GM21576 (cell line): Measurements from ENCODE around the gene SCYGR6.

Source experiments
- ATAC-seq: cut with Tn5 transposase; IDR thresholded peaks from one replicate; pipeline ENCODE4 v1.9.1; 2021; ENCODE audit warnings: mild to moderate bottlenecking, moderate library complexity; ENCODE audit not compliant: unreplicated experiment

Gene SCYGR6

DNA sequence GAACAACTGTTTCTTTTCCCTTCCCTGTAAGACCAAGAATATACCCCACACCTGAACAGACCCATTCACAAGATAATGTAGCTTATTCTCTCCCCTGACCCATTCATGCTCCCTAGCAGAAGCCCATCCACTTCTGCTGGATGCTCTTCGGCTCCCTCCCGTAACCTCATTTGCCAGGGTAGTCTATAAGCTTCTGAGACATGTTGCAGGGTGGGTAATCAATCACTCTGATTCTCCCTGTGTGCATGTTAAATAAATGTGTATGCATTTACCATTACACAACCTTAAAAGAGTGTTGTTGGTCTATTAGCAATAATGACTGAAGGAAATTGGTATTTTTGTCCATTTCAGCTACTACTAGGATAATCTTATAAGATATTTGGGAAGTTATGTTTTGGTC, 8.1 kb downstream of the SCYGR6 start:
- no peak for ATAC-seq

GRCh38 chr2:227713291-227713690, 11.3 kb downstream of the SCYGR6 start:
- no peak for ATAC-seq

DNA sequence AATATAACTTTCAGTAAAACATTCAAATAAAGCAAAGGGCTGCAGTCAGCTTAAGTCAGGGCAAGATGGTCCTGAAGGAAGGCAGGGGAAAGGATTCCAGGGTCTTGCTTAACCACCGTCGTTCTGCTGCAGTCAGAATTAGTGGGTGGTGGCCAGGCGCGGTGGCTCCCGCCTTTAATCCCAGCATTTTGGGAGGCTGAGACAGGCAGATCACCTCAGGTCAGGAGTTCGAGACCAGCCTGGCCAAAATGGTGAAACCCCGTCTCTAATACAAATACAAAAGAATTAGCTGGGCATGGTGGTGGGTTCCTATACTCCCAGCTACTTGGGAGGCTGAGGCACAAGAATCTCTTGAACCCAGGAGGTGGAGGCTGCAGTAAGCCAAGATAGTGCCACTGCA, 13.6 kb downstream of the SCYGR6 start:
- ATAC-seq, result no peak

DNA sequence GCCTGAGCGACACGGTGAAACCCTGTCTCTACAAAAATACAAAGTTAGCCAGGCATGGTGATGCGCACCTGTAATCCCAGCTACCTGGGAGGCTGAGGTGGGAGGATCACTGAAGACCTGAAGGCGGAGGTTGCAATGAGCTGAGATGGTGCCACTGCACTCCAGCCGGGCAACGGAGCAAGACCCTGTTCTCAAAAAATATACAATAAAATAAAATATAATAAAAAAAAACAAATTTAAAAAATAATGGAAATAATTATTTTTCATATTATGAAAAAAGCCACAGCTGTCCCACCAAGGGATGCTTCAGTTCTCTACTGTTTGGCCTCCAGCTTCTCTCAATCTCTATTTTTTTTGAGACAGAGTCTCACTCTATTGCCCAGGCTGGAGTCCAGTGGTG, 17.2 kb downstream of the SCYGR6 start:
- no peak for ATAC-seq

DNA sequence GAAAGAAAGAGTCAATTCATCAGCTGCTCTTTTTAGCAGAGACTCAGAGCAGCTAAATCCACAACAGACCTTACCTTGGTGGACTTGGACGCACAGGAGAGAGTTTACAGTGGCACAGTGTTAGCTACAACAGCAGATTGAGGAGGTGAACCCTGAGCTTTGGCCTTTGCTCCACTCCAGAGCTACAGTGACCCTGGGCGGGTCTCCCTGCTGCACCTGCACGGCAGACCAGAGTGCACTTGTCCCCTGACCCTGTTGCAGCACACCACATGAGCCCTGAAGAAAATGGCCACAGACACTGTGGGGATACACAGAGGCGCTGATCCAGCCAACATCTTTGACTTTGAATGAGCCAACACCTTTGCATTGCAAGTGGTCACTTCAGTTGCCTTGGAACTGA, 17.7 kb downstream of the SCYGR6 start:
- ATAC-seq, result no peak

- ATAC-seq, result no peak
These were observed 20.6 kb downstream of the SCYGR6 start for GRCh38 chr2:227703961-227704360.

DNA sequence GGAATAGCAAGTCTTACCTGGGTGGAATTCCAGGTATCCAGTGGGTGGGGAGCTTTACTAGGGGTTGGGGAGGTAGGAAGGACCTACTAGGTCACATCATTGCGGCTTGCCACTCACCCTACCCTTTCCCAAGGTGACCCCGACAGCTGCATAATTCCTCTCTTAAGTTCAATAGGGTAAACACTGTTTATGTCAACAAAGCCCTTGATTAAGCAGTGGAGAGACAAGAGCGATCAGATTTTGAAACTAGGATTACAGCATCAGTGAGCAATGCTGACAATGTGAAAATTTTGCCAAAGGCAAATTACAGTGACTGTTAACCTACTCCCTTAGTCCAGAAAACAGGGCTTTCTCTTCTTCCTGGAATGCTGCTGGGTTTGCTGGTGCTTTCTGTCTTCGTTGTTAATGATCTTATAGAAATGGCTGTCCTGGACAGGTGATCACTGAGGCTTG, 21.3 kb downstream of the SCYGR6 start:
- no peak for ATAC-seq

DNA sequence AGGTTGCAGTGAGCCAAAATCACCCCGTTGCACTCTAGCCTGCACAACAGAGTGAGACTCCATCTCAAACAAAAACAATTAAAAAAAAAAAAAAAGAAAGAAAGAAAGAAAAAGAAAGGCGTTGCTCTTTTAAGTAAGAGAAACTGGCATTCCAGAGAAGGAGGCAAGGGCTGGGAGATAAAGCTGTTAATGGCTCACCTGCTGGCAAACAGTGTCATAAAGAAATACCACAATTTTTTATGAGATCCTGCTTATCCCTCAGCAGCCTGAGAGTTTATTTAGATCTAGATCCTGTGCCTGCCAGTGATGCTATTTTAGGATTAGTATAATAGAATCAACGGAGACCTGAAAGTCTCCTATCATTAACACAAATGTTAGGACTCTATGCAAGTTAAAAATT, 23.0 kb downstream of the SCYGR6 start:
- ATAC-seq, result no peak

DNA sequence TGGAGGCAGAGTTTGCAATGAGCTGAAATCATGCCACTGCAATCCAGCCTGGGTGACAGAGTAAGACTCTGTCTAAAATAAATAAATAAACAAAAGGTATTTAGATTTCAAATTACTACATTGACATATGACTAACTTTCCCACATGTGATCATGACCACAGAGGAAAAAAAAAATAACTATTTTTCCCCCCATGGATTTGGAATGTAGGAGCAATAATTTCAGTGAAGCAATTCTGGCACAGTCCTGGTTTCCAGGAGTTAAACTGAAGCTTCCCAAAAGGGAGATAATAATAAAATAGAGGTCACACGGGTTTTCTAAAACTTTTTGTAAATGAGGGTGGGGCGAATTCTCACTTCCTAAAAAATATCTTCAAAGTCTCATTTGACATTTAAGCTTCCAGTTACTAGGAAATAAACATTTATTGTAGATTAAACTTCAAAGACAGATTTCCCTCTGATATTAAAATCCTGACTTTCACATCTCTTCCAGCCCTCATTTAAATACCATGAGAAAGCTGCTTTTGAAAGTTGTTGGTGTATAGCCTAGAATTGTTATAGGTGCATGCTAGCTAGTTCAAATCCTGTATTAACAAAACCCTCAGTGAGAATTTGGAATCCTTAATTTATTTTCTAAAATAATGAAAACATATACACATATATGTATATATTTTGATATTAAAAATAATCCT, 27.4 kb downstream of the SCYGR6 start:
- no peak for ATAC-seq

DNA sequence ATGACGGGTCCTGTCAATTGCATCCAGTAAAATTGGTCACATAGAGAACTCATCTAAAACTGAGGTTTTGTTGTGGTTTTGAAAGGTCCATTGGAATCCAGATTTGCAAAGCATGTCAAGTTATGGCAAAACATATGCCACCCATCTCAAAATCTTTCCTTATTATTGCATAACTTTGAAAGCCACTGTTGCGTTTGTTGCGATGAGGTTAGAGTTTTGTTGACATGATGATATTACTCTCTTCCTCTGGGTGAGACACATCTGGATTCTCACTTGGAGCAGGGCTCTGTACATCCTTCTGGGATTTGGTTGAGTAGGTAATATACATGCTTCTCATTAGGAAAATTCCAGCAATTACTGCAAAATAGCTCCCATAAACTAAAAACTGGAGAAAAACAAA, 37.4 kb downstream of the SCYGR6 start:
- no peak for ATAC-seq

GRCh38 chr2:227684258-227684657, 40.3 kb downstream of the SCYGR6 start:
- ATAC-seq, result no peak

GRCh38 chr2:227677928-227678327, 46.6 kb downstream of the SCYGR6 start:
- ATAC-seq, result no peak

- ATAC-seq, result no peak
These were observed 50.1 kb downstream of the SCYGR6 start for GRCh38 chr2:227674485-227674884.
